Right lobe of liver (tissue), 6 donors: Measurements from ENCODE around the gene FUOM. TPM values are rescaled to one million over a fixed set of nuclear protein-coding genes. Genes with fewer than 3 reads are reported as not detected.

Experiments used
- ATAC-seq, 4 donors: fragments of 200-7000 bp; cut with Tn5 transposase; one replicate each; pipeline ENCODE4 v1.9.1; 2020; ENCODE audit warnings: mild to moderate bottlenecking in 4 of 4, moderate library complexity in 4 of 4
- DNase-seq, 3 donors: peaks; one replicate each; pipeline ENCODE4 v3.0.0-alpha.2; 2020
- H3K27ac ChIP-seq, 3 donors: fragments of 200-600 bp; one replicate each; pipeline ENCODE4 v1.8.0; 2022
- H3K27me3 ChIP-seq, 2 donors: fragments of 200-600 bp; one replicate each; pipeline ENCODE4 v1.8.0; 2022
- H3K36me3 ChIP-seq, 4 donors: fragments of 200-600 bp; sonication (generic) in 1 of 4; one replicate each; pipeline versions ENCODE4 v1.5.1 to v1.8.0; 2017 to 2022; ENCODE audit warnings: control low read depth in 1 of 4
- H3K4me1 ChIP-seq, 4 donors: fragments of 200-600 bp; sonication (generic) in 1 of 4; one replicate each; pipeline versions ENCODE4 v1.5.1 to v1.8.0; 2017 to 2022; ENCODE audit warnings: control low read depth in 1 of 4
- H3K4me3 ChIP-seq, 3 donors: fragments of 200-600 bp; one replicate each; pipeline ENCODE4 v1.8.0; 2022
- H3K9me3 ChIP-seq, 4 donors: fragments of 200-600 bp; sonication (generic) in 1 of 4; one replicate each; pipeline versions ENCODE4 v1.5.1 to v1.8.0; 2017 to 2022; ENCODE audit warnings: control low read depth in 1 of 4
- CTCF ChIP-seq, 4 donors: fragments of 200-600 bp in 3 of 4; fragments of 450-650 bp in 1 of 4; IDR thresholded peaks; one replicate each; pipeline versions ENCODE4 v1.5.1 to v1.8.0; 2016 to 2022; ENCODE audit warnings: antibody characterized with exemption in 4 of 4, mild to moderate bottlenecking in 2 of 4
- POLR2A ChIP-seq: fragments of 450-650 bp; IDR thresholded peaks from one replicate; pipeline ENCODE4 v1.6.1; 2017; ENCODE audit warnings: antibody characterized with exemption, mild to moderate bottlenecking
- WGBS: methylation state at CpG from one replicate; pipeline ENCODE4 v1.1.6; 2018; ENCODE audit warnings: low coverage, low lambda C conversion rate; ENCODE audit not compliant: insufficient coverage; ENCODE audit errors: missing lambda C conversion rate; 5-methylcytosine and 5-hydroxymethylcytosine counted together
- intact Hi-C, 2 donors: fragments of 100-400 bp; cut with DNase I; formaldehyde crosslinking; loops; one replicate each; pipeline versions ENCODE4 v1.11.2 to v1.14.1; 2022
- total RNA-seq, 6 experiments: library from RNA; depleted of rRNA in 2 of 6; stranded (reverse); fragments of >200 nt in 2 of 6; fragmentation: NEBNext Ultra II Directional in 3 of 6; extraction: Animal tissue kit (Norgen Biotek cat#: 25700) in 3 of 6; gene quantifications; one replicate each; pipeline versions ENCODE4 v1.1.0 to v1.2.4, GENCODE V29; 2016 to 2023
- donor health status: DM: no; HTN: yes; CAD: no.
- donor health status: DM: no; HTN: no; CAD: no.
- donor health status: DM: no; HTN: no; CAD: no.
- donor health status: DM: no; HTN: yes; CAD: no.
- donor health status: DM: no; HTN: yes; CAD: no.

FUOM gene
- total RNA-seq, 6 experiments from 2014 or later, result 76.1 to 158 (median 124) TPM

DNA sequence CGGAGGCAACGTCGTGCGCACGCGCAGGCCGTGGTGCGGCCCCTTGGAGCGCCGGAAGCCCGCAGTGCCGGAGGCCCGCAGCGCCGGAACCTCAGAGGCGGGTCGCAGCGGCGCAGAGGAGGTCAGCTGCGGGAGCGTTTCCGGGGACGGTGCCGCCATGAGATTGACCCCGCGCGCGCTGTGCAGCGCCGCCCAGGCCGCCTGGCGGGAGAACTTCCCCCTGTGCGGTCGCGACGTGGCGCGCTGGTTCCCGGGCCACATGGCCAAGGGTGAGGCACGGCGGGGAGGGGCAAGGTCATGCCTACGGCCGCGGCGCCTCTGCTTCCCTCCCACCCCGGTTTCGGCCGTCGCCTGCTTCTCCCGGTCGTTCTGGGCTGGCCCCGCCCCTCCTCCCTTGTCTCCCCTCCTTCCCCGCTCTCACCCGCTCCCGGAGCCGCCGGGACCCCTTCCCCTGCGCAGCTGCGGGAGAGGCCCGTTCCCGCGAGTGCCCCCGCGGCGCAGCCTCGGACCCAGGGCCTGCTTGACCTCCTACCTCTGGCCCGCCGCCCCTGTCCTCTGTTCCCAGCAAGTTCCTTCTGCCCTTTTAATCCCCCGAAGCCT, 36.3 kb upstream of the FUOM start, which contains the start of gene MTG1:
MTG1 (plus strand) TSS at position 94 of the 600 bp plus-strand sequence; CDS start at position 158, 64 bp downstream.
- Histone ChIP-seq H3K27me3 (no peaks in the 10 kb centered on the region), H3K36me3 (peaks cover 0 to 16% (median 6%) of the 10 kb centered on the region in 4 donors), H3K4me1 (peaks cover 0 to 14% (median 4%) of the 10 kb centered on the region in 4 donors), H3K4me3 (peak within 1 kb of the TSS; percentile 87 to 95 (median 88)), H3K9me3 (no peaks in the 10 kb centered on the region), H3K27ac (peak within 1 kb of the TSS; percentile 59 to 70 (median 67))
- intact Hi-C loops, result no loop called here
- peak; percentile 95 to 98 (median 96) for ATAC-seq
- peak; percentile 5 to 32 (median 32) for TF ChIP-seq CTCF (IDR thresholded peaks at IDR 0.05)
- peak; percentile 75 for TF ChIP-seq POLR2A
- DNase-seq, result peak; percentile 96
- WGBS, result 0% methylated on average over 4 of the region's 69 CpGs

GRCh38 chr10:133393401-133394063, 35.7 kb upstream of the FUOM start:
- ATAC-seq, result no peak
- Histone ChIP-seq H3K27ac (peak overlapping the region in 2 of 3 donors; percentile 67 to 70), H3K27me3 (no peaks in the 10 kb centered on the region), H3K4me3 (peak overlapping the region; percentile 87 to 95 (median 88)), H3K36me3 (peaks cover 0 to 9% (median 2%) of the 10 kb centered on the region in 4 donors), H3K4me1 (peaks cover 0 to 14% (median 4%) of the 10 kb centered on the region in 4 donors), H3K9me3 (no peaks in the 10 kb centered on the region)
- 24% methylated on average over 23 of the region's 27 CpGs for WGBS
- intact Hi-C loops, result no loop called here
- TF ChIP-seq CTCF (IDR thresholded peaks at IDR 0.05), result no peak
- no peak for TF ChIP-seq POLR2A
- DNase-seq, result peak in 2 of 3 donors; percentile 14 to 46

DNA sequence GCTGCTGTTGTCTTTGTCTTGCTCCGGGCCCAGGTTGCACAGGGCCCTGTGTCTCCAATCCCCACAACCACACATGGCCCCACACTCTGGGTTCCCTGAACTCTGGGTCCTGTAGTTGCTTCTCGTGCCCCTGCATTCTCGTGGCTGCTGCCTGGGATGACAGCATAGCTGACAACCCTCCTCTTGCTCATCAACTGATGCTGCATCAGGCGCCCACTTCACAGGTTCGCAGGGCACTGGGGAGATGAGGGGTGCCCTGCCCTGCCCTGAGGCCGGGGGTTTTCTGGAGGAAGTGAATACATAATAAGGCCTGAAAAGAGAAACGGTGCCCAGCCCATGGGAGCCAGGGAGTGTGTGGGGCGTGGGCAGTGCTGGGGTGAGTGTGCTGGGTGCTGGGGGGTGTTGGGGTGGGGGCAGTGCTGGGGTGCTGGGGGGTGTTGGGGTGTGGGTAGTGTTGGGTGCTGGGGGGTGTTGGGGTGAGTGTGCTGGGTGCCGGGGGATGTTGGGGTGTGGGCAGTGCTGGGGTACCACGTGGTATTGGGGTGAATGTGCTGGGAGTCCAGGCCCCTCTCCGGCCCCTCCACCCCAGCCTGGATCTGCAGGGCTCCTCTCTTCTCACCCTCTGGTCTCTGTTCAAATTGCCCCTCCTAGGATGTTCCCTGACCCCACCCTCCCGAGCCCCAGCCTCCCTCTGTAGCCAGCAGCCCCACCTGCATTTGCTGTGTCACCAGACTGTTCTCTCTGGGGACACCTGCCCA, 34.1 kb upstream of the FUOM start:
- H3K36me3 ChIP-seq, result peaks cover 0 to 5% (median 0%) of the 10 kb centered on the region in 4 donors
- DNase-seq, result peak in 1 of 3 donors; percentile 33
- intact Hi-C loops, result no loop called here

More for the DNA sequence above, 34.1 kb upstream of the FUOM start:
- Histone ChIP-seq H3K9me3 (no peaks in the 10 kb centered on the region), H3K27me3 (no peaks in the 10 kb centered on the region), H3K27ac (no peak overlapping the region), H3K4me3 (no peak overlapping the region), H3K4me1 (peaks cover 0 to 14% (median 4%) of the 10 kb centered on the region in 4 donors)
- no peak for ATAC-seq
- TF ChIP-seq CTCF (IDR thresholded peaks at IDR 0.05) (no peak), POLR2A (no peak)
- WGBS, result 79% methylated on average over 7 of the region's 12 CpGs
